GM23338 (cell line): ENCODE measurements around the gene ADGRD2.
A peak's percentile ranks its signal among the peaks of the same experiment; 100 is the strongest.

Experiments
- POLR2AphosphoS5 ChIP-seq: IDR thresholded peaks from 2 replicates; pipeline ENCODE4 v1.6.1; 2016; ENCODE audit warnings: antibody characterized with exemption, low read depth
- STAT1 ChIP-seq: IDR thresholded peaks from one replicate; pipeline ENCODE4 v1.6.1; 2016; ENCODE audit warnings: antibody characterized with exemption; ENCODE audit not compliant: unreplicated experiment
- ZNF114 ChIP-seq: fragments of 250-450 bp; sonication (Bioruptor Pico); IDR thresholded peaks from 2 replicates; pipeline ENCODE4 v1.5.0; 2020; ENCODE audit warnings: mild to moderate bottlenecking, moderate library complexity
- TF ChIP-seq, protein P1 (sequence below), 2 experiments: fragments of 200-600 bp in 1 of 2; sonication (generic) in 1 of 2; conservative IDR thresholded peaks; 2 replicates each; pipeline versions ENCODE4 v1.5.1 to v1.6.1; 2016 to 2017; ENCODE audit warnings: antibody characterized with exemption in 2 of 2, low read depth in 2 of 2, mild to moderate bottlenecking in 2 of 2, moderate library complexity in 1 of 2

DNA sequence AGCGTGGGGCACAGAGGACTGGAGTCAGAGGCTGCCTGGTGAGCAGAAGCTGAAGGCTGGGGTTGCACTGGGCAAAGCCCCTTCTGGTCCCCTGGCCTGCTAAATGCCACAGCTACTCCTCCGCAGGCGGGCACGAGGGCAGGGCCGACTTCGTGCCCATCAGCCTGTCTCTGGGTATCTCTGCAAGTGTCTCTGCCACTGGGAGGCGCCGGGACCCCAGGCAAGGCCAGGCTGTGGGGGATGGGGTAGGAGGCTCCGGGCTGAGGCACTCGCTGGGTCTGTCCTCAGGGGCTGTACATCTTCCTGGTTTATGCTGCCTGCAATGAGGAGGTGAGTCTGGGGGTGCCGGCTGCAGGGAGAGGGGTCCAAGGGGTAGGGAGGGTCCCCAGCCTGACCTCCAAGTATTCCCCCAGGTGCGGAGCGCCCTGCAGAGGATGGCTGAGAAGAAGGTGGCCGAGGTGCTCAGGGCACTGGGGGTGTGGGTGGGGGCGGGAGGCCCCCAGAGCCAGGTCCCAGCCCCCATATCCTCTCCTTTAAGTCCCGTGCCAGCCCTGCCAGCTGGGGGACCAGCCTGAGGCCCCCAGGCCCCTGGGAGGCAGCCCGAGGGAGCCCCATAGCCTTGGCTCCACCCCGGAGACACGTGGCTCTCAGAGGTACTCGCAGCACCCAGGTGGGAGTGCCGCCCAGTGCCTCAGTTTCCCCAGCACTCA is 25.1 kb downstream of the ADGRD2 start:
- TF ChIP-seq STAT1 (no peak), POLR2AphosphoS5 (no peak), ZNF114 (CRISPR knock-in tag) (no peak)
- TF ChIP-seq, protein P1, sequence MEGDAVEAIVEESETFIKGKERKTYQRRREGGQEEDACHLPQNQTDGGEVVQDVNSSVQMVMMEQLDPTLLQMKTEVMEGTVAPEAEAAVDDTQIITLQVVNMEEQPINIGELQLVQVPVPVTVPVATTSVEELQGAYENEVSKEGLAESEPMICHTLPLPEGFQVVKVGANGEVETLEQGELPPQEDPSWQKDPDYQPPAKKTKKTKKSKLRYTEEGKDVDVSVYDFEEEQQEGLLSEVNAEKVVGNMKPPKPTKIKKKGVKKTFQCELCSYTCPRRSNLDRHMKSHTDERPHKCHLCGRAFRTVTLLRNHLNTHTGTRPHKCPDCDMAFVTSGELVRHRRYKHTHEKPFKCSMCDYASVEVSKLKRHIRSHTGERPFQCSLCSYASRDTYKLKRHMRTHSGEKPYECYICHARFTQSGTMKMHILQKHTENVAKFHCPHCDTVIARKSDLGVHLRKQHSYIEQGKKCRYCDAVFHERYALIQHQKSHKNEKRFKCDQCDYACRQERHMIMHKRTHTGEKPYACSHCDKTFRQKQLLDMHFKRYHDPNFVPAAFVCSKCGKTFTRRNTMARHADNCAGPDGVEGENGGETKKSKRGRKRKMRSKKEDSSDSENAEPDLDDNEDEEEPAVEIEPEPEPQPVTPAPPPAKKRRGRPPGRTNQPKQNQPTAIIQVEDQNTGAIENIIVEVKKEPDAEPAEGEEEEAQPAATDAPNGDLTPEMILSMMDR (conservative IDR thresholded peaks at IDR 0.05; ENCODE audit: low read depth in 2 of 2) = peak; percentile 39 to 87; a peak in 3 of 4 replicates
